Eye (tissue), 1 donor: ENCODE measurements around the gene SSR2.
"Not testable (repeated sequence)": the region's sequence is repeated elsewhere in the genome, so short reads cannot be mapped to it uniquely, and the experiment has no call there.

Experiments used
- DNase-seq: peaks from one replicate; pipeline ENCODE4 v3.0.0-alpha.2; 2015

The SSR2 gene

GRCh38 chr1:156045076-156045475, 24.3 kb upstream of the SSR2 start:
- no peak for DNase-seq

DNA sequence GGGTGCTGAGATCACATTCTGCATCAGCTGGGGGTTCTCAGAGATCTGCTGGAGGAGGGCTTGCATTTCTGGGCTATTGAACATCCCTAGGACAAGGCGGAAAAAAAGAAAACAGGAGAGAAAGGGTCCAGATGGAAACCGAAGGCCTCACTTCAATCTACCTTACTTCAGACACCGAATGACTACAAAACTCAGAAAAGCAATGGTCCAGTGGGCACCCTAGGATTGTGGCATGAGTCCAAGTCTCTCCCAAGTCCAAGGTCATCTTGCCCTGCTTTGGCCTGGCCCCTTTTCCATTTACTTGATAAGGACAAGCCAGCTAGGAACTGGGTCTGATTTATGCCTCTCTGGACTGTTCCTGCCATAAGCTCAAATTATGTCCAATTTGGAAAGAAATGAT, 22.1 kb upstream of the SSR2 start:
- no peak for DNase-seq

DNA sequence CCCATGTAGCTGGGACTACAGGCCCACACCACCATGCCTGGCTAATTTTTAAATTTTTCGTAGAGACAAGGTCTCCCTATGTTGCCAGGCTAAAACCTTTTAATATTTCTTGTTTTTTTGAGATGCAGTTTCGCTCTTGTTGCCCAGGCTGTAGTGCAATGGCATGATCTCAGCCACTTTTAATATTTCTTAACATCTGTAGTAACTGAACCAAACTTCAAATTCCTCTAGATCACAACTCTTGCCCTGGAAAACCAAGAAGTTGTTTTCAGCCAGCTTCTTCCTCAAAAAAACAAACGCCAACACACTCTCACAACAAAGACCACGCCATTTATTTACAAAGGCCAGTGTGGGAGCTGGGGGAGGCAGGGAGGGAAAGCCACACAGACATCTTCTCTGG, 14.2 kb upstream of the SSR2 start:
- not testable (repeated sequence) for DNase-seq

- no peak for DNase-seq
Observed at GRCh38 chr1:156033011-156033410, 12.3 kb upstream of the SSR2 start.

DNA sequence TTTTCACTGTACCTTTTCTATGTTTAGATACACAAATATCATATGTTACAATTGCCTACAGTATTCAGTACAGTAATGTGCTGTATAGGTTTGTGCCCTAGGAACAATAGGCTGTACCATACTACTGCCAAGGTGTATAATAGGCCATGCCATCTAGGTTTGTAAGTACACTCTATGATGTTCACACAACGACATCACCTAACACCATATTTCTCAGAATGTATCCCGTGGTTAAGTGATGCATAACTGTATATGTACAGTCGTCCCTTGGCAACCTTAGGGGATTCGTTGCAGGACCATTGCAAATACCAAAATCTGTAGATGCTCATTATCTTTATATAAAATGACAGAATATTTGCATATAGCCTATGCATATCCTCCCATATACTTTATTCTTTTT, 5.8 kb upstream of the SSR2 start:
- DNase-seq: no peak

DNA sequence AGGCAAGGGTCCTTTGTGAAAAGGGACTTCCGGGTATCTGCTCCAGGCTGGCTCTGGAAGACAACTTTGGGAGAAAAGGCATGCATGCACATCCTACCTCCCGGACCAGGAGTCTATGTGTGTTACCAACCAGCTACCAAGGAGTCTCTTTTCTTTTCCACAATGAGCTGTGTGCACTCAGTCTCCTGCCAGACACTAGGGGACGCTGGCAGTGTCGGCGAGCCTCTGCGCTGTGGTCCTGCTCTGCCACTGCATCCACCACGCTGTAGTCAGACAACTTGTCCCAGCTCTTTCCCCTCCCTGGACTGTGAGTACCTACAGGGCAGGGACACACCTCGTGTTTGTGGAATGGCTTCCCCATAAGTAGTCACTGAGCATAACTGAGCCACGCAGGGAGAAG, 5.1 kb upstream of the SSR2 start:
- DNase-seq: peak; percentile 69

GRCh38 chr1:156024801-156025200, 4.0 kb upstream of the SSR2 start:
- DNase-seq: no peak

- no peak for DNase-seq
Observed at GRCh38 chr1:156021954-156022353, 1.2 kb upstream of the SSR2 start.

GRCh38 chr1:156021093-156021428, 310 bp upstream of the SSR2 start:
- no peak for DNase-seq

DNA sequence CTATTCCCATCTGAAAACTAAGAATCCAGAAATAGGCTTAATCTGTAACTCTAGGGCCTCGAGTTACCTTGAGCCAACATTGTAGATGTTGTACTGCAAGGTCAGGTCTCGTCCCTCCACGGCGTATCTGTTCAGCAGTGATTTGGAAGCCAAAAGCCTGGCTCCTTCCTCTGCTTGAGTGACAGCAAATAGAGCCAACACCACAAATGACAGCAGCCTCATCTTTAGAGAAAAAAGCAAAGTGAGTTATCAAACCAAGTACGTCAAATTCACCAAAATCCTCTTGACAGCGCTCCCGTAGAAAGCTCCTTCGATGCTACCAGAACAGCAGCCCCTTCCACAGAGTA, 832 bp downstream of the SSR2 start:
- DNase-seq: no peak

DNA sequence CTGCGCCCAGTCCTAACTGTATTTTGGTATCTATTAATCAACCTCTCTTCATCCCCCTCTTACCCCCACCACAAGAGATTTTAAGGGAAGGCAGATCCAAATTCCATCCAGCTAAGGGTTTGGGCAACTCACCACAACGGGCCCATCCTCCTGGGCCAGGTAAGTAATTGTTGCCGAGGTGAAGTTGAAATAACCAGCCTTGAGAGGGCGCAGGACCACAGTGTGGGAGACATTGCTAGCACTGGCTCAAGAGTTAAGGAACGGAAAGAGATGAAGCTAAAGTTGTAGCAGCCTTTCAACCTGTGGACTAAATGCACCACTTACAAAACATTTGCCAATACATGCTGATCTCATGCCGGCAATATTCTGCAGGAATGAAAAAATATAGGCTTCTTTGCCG, 5.9 kb downstream of the SSR2 start:
- no peak for DNase-seq

- no peak for DNase-seq
Observed at GRCh38 chr1:156012051-156012817, 8.5 kb downstream of the SSR2 start.

- no peak for DNase-seq
Observed at GRCh38 chr1:156009404-156009803, 11.3 kb downstream of the SSR2 start.

GRCh38 chr1:156006666-156007376, 13.9 kb downstream of the SSR2 start:
- no peak for DNase-seq

DNA sequence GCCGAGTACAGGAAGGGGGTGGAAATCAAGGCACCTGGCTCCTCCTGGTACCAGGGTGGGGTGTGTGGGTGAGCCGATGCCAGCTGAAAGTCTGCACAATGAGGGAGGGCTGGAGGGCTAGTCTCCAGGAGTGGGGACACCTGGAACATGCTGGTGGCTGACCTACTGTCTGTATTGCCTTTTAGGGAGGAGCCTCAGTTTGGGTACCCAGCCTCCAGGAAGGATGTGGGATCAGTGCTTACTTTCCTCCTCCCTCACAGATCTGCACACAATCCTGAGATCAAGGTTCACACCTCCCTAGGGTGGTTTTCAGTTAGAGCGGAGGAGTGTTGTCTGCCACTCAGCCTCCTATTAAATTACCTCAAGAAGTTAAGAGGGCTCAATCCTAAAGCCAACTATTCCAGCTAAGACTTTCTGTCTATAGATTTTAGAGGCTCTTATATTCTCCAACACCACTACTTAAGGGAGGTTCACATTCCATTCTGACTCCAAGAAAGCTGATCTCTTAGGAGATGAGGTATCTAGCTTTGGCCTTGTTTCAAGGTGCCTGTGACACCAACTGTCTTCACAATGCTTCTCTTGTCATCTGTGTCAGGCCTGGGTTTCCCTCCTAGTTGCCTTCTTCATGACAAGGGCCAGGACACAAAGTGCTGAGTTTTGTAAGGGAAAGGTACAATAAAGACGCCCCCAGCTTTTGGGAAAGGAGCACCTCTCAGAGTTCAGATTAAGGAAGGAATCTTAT, 15.7 kb downstream of the SSR2 start:
- no peak for DNase-seq

GRCh38 chr1:156003923-156004188, 16.9 kb downstream of the SSR2 start:
- DNase-seq: no peak

- DNase-seq: no peak
Observed at GRCh38 chr1:156002188-156002911, 18.4 kb downstream of the SSR2 start.

- DNase-seq: no peak
Observed at GRCh38 chr1:156001662-156002171, 19.0 kb downstream of the SSR2 start.

GRCh38 chr1:156001021-156001661, 19.6 kb downstream of the SSR2 start:
- no peak for DNase-seq

GRCh38 chr1:155999964-156000363, 20.8 kb downstream of the SSR2 start:
- DNase-seq: no peak

DNA sequence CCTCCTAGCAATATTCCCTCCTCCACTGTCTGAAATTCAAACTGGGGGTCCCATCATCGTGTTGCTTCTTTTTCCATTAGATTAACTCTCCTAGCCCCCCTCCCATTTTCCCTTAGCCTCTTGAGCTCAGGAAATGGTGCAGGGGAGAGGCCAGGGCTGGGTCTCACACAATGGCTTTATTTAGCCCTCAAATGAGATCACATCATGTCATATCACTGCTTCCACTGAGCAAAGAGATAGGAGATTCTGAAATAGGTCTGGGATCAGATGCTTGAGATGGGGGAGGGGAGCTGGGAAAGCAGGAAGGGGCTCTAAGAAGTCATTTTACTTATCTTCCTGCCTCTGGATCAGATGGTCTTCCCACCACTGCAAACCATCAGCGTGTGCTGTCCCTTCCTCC, 24.6 kb downstream of the SSR2 start:
- DNase-seq: peak; percentile 32

DNA sequence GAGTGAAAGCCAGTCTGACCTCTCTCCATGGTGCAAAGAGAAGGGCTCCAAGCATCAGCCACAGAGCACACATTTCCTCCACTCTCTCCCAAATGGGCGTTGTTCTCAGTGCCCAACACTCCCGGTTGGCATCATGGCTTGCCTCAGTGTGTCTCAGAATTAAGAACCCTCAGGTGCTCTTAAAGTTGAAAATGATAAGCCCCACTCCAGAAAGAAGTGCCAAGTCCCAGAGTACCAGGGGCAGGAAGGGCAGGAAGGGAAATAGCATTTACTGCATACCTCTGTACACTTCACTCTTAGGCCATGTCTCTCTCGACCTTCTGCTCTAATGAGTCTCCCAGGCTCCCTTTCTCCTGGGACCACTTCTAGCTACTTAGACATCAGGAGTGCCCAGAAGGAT, 27.2 kb downstream of the SSR2 start:
- DNase-seq: no peak
